Midbrain (tissue), 1 donor: Measurements from ENCODE around the gene FOXP1.

Experiments
- DNase-seq: peaks from one replicate; lab custom pipeline; 2025; lab: John Stamatoyannopoulos, UW

The FOXP1 gene

DNA sequence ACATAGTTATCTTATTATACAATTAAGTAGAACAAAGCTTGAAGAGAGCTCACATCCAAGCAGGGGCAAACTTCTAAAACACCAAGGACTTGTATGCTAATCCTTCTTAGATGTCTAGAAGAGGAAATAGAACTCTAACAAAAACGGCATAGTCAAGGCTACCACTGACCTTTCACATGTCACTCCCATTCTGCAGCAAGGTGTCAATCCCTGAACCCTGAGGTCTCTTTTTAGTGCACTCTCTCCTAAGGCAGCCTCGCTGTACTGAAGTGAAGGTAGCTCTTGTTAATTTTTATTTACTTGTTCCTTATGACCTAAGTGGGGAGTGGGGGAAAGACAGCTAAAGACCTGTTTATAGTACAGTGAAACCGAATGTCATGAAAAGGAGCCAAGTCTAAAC, 506.5 kb downstream of the FOXP1 start:
- no peak for DNase-seq

DNA sequence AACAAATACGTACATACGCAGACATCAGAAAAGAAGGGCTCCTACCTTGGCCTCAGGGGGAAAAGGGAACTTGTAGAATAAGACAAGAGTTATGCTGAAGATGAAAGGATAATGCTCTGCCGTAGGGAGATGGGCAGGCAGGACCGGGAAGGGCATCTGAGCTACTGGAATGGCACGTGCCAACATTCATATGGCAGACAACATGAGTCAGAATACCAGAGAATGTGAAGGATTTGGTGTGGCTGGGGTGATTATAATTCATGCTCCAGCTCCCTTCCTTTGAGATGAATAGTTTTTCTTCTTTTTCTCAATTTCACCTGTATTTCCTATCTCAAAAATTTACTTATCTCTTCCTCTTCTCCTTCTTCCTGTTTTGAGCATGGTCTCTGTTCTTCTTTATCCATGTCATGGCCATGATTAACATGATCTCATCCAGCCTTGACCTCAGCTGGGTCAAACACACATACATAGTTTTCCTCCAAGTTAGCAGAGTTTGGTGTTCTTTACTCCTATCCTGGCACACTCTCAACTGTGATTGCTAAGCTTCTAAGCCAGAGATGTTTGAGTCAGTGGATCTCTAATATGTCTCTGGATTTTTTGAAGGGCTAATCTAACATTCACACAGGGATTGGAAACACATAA, 507.0 kb downstream of the FOXP1 start:
- DNase-seq: no peak

DNA sequence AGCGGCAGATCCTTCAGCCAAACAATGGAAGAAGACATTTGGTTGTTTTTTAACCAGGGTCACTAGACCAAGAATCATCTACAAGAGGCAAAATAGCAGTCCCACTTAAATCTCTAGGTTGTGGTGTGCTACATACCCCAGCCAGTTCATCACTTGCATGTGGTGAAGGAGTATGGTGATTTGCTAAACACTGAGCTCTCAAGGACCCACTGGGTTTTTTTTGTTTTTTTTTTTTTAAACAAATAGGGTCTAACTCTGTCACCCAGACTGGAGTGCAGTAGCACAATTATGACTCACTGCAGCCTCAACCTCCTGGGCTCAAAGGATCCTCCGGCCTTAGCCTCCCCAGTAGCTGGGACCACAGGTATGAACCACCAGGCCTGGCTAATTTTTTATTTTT, 508.0 kb downstream of the FOXP1 start:
- DNase-seq: no peak

DNA sequence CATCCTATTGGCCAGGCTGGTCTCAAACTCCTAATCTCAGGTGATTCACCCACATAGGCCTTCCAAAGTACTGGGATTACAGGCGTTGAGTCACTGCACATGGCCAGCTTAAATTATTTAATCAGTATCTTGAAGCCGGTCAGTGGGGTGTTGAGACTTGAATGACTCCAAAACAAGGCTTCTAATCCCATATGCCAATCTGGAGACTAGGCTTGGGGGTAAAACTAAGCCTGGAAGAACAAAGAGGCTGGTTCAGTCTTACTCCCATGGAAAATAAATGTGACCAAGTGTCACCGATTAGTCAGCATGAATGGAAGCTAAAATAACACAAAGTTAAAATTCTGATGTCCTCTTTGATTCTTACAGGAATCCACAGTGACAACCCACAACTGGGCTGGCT, 509.1 kb downstream of the FOXP1 start:
- DNase-seq: no peak

DNA sequence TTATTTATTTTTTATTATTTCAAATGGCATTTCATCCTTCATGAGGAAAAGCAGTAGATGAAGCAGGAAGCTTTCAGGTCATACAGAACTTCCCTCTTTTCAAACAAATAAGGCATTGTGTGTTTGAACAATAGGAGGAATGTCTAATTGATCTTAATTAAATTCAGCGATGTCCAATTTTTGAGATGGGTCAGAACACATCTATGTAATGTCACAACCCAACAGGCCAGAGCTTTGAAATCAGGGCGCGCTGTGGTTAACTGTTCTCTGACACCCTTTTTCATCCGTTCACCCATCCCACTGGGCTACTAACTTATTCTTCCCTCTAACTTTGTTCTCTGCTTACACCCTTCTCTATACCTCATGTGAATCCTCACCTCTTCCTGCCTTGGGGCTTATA, 510.5 kb downstream of the FOXP1 start:
- DNase-seq: no peak

DNA sequence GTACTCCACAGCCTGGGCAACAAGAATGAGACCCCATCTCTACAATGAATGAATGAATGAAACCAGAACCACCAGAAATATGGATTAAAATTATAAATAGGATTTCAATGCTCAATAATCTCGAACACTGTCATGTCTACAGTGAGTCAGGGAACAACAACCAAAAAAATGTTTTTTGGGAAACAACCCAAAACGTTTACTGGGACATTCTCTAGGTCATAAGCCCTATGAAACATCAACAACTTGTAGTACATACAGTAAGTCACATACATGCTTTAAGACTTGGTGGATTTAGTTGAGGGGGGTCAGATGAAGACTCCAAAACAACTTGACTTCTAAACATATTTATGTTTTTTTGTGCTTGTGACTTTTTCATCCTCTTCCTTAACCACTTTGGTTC, 511.2 kb downstream of the FOXP1 start:
- DNase-seq: no peak

DNA sequence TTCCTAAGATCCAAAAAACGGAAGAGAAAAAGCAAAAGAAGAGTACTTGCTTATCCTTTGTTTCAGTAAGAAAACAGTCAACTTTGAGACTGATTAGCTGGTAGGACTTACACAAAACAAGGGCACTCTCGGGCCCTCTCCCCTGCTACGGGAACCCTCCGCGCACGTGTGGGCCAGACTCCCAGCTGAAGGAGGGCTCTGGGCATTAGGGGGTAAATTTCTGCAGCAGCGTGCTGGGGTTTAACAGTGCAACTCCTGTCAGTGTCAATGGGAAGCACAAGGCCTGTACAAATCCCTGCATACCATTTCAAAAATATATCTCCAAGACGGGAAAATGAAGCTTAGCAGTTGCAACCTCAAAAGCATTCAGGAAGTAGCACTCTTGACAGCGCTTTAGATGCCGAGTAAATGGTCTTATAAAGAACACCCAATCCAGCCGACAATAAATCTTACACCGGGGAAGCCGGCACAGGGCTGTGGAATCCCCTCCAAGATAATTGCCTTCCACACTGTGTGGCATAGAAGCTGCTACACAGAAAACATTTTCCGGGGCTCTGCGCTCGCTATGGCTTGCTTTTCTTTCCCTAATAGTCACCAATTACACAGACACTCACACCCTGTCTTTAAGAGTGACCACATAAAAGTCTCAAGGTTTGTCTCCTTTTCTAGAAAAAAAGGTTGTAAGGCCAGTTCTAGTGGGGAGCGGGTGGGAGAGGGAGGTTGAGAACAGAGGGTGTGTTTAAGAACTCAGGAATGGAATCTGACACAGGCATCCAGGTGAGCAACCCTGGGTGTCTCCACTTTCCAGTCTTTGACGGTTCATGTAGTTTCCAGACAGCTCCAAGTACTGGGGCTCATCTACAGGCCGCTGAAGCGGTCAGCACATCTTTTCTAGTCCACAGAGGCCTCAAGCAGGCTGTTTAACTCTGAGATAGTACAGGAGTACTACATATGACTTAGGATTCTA, 512.7 kb downstream of the FOXP1 start:
- no peak for DNase-seq

DNA sequence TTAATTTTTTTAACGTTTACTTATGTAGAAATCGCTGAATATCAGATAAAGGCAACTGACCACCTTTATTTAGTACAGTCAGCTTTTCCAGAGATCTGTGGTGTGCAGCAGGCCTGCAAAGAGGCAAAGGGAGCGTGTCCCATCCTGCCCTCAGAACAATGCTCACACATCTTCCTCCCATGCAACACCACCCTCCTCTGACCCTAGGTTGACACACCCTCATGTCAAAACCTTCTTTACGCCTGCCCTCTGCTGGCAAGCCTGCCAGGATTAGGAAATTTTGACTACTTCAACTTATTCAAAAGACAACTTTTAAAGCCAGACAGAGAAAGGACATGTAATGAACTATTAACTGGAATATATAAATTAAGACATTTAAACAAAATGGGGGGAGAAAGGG, 513.7 kb downstream of the FOXP1 start:
- peak; percentile 70 for DNase-seq

DNA sequence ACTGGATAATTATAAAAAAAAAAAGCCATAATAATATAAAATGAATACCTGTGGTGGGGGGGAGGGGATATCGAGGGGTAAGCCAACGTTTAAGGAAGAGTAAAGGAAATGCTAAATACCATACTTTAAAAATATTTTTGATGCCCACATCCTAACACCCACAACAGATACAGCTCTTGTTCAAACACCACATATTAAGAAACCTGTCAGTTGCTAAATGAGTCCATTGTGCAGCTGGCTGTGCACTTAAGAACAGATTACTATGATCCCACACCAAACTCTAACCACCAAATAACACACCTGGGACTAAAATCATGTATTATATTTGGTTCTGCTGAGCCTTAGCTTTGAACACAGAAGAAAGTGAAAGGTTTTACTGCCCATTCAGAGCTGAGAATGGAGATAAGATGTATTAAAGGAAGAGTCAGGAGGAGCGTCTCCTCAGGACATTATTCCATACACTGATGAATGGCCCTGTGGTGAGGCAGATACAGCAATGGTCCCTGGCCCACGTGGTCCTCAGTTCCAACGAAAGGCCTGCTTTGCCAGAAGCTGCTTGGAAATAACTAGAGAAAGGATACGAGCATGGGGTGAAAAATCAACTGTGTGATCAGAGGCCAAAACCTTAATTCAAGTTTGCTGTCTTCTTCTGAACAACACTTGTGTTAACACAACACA, 515.4 kb downstream of the FOXP1 start:
- DNase-seq: no peak

DNA sequence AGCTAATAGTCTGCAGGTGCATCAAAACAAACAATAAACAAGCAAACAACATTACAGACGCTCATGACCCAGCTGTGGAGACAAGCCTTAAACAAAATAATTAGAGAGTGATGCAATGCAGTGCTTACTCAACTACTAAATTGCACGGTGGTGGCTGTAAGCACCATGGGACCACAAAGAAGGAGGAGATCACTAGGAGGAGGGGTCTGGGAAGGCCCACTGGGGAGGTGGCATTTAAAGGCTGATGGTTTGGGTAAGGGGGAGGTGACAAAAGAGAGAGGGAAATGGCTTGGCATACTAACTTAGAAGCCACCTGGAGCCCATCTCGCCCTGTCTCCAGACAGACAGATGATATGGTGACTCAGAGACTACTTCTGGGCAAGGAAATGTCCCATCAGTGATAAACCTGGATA, 516.7 kb downstream of the FOXP1 start:
- DNase-seq: no peak

DNA sequence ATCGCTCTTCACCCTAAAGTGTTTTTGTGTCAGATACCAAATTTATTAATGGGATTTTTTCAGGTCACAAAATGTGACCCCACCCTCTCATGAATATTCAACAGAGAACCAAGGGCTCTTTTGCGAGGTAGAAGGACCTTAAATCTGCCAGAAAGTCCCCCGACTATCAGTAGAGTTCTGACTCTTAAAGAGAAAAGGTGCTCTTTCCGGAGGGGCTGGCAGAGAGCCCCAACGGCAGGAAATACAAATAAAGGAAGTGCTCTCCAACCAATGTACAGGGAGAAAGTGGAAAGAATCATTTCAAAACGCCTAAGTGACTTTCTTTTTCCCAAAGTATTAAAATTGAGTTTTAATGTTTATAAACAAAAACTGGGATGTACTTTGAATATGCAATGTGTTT, 517.2 kb downstream of the FOXP1 start:
- no peak for DNase-seq

DNA sequence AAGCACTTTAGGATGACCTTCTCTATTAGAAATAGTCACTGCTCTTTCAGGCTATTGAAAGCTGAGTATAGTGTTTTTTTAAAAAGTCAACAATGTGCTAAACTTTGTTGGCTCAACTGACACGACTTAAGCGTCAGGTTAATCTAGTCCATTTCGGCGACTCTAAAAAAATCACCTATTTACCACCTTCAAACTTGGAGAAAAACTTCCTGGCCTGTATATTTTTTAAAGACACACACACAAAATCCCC, 517.8 kb downstream of the FOXP1 start:
- no peak for DNase-seq

DNA sequence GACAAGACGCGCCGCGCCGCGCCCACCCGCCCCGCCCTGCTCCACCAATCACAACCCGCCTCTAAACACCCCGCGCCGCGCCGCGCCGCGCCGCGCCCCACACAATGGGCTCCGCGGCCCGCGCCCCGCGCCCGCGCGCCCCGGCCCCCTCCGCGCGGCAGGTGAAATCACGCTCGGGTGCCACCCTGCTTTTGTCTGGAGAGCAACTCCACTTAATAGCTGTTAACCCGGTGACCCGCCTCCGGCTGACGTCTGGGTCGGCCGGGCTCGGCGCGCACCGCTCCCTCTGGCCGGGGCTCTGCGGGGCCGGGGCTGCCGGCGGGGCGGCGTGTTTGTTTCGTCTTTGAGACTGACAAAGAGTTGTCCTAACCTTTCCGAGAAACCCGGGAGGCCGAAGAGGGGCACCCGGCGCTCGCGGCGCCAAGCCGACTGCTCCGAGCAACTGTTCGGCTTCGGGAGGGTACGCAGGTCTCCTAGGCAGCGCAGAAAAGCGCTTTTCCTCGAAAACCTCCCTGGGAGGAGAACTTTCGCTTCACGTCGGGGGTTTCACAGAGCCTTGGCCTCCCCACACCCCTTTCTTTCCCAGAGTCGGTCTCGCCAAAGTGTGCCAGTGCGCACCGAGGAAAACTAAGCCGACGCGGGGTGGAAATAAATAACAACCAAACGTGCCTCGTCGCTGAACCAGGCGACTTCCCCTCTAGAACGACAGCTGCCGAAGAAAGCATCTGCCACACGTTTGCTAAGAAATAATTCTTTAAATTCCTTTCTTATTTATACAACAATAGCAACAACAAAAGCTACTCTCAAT, 518.4 kb downstream of the FOXP1 start:
- DNase-seq: peak; percentile 74

DNA sequence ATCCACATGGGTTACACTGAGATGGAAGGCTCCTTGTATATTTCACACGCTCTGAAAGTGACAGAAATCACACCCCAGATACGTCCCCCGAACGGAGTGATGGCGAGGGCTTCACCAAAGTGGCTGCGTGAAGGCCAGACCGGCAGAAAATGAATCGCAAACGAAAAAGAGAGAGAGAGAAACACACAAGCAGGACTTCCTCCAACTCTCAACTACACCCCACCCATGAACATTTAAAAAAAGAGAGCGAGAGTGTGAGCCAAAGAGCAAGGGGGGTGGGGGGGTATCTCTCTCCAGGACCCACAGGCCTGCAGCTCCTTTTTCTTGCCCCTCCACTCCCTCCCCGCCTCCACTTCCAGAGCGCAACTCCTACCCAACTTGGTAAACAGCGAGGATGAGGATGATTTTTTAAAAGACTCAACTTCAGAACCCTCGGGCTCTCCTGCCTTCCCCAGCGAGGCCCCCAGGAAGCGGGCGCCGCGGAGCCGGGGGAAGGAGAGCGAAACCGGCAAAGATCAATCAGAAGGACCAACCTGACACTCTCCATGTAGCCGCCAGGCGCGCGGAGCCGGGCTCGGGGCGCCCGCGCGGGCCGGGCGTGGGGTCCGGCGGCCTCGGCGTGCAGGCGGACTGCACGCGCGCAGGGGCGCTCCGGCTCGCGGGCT, 519.1 kb downstream of the FOXP1 start:
- peak; percentile 48 for DNase-seq

DNA sequence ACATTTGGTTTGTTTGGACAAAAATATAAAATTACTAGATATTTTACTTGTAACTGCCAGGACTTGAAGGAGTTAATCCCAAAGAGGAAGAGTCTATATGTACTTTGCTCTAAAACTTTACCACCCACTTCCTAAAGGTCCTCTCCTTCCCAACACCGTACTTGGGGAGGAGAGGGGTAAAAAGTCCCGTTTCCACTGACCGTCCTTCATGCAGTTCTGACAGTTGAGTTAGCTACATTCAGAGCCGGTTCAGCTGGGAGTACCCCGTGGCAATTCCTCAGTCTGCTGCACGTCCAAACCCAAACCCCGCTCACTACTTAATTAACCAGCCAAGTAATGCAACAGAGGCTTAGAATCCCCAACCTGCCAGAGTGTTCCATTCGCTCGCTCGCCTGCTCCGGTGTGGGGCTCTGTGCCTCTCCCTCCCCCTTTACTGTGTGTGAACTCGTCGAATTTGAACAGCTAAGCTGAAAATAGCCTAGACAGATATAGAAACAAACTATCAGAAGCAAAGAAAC, 519.7 kb downstream of the FOXP1 start:
- DNase-seq: peak; percentile 48

DNA sequence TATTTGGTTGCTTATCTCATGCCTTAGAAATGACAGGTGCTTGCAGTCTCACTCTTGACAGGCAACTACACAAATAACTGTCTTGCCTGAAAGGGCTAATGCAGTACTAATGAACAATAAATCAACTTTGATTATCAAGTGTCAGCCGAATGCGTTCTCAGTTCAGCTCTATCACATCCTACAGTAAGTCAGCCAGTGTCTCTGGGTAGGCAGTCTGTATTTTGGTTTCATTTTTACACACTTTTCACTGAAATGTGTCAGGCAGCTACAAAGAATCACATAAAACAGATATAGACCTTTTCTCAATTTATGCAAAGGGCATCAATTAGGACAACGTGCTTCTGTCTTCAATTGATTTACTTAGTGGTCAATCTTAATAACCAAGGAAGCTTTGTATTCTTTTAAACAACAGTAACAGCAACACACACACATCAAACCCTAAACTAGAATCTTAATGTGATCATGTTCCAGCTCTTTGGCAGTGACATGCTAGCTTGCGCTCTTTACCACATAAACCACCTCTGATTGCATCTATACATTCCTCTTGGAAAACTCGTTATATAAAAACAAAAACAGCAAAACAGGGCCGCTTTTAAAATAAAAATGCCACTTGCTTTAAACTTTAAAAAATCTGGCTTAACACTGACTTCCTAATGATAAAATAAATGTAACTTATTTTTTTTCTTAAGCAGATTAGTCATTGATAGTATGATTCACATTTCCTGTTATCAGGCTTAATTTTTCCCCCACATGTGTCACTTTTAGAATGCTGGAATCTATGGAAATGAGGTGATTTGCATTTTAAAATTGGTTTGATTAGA, 520.4 kb downstream of the FOXP1 start:
- DNase-seq: no peak

DNA sequence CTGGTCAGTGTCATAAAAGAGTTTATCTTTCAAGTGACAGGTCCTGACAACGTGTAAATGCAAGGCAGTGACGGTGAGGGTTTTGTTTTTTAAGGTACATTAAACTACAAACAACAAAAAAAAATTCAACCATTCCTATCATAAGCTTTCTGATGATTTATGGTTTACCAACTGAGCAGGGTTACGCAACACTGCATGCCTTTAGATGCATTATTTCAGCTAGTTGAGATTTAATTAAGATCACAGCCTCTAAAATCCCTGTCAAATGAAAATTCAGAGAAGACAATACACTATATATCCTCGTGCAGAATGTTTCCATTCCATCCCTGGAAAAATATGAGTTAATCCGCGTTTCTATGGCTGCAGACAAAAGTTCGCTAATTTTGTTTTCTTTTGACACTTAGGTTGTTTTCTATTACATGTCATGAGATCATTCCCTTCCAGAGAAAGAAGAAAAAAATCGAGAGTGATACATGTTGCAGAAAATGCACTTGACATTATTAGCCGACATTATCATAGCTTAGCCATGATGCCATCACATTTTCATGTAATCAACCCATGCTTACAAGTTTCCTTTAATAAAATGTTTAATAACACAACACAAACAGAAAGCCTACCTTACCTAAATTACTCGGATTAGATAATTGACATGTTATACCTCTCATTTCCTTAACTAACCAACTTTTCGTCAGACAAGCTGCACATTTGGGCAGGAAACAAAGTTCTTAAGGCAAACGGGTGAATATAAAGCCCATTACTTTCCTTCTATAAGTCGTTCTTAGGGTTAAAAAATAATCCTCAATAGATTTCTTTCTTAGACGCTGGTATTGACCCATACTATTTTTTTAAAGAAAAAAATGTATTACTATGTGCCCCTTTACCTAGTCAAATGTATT, 521.2 kb downstream of the FOXP1 start:
- no peak for DNase-seq

DNA sequence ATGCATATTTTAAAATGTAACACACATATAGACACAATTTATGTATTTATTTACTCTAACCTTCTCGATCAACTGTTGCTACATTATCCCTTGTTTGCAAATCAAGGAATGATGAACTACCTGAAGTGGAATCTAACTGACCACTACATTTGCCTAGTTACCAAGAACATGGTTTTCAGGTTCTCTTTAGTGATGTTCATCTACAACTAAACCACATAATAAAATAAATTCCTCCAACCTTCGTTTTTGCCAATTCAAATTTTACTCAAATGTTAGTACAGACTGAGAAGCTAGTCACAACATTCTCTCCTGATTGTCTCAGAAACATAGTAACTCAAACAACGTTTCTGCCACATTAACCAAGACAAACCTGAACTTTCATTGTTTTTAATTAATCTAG, 521.9 kb downstream of the FOXP1 start:
- DNase-seq: no peak

DNA sequence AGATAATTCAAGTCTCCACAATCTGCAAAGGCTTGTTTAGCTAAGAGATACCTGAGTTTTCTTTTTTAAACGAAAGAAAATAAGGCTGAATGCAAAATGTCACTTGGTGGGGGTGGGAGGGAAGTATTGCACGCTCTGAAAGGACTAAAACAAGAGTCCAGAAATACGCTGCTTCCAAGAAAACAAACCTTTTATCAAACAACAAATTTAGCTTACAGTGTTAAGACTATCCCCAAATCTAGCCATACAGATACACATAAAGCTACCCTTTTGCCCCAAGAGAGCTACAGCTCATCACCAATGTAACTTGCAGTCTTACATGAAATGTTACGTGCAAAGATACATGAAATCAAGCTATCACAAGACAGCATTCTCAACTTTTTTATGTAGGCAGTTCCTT, 522.5 kb downstream of the FOXP1 start:
- no peak for DNase-seq

DNA sequence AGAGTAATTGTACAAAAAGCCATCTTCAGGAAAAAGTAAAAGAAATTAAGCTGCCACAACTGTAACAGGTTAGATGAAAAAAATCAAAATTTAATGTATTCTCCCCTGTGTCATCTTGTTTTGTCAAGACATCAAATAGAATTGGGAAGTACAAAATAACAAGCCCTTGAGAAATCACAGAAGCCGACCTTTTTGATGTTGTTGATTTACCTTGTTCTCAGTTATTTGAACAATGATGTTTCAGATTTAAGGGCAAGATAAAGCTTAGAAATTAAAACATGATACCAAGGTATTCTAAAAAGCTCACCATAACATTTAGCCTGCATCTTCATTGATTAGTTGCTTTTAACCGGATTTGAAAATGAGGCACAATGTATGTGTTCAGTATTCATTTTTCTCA, 523.0 kb downstream of the FOXP1 start:
- no peak for DNase-seq
